Right lobe of liver (tissue), 4 donors: Measurements from ENCODE around the gene TGFBR3L.

Experiments used
- POLR2A ChIP-seq: fragments of 450-650 bp; IDR thresholded peaks from one replicate; pipeline ENCODE4 v1.6.1; 2017; ENCODE audit warnings: antibody characterized with exemption, mild to moderate bottlenecking
- TF ChIP-seq, protein P1 (sequence below), 4 donors: fragments of 200-600 bp in 3 of 4; fragments of 450-650 bp in 1 of 4; IDR thresholded peaks; one replicate each; pipeline versions ENCODE4 v1.5.1 to v1.8.0; 2016 to 2022; ENCODE audit warnings: antibody characterized with exemption in 4 of 4, mild to moderate bottlenecking in 2 of 4
- donor health status: DM: no; HTN: no; CAD: no.
- donor health status: DM: no; HTN: no; CAD: no.
- donor health status: DM: no; HTN: yes; CAD: no.

DNA sequence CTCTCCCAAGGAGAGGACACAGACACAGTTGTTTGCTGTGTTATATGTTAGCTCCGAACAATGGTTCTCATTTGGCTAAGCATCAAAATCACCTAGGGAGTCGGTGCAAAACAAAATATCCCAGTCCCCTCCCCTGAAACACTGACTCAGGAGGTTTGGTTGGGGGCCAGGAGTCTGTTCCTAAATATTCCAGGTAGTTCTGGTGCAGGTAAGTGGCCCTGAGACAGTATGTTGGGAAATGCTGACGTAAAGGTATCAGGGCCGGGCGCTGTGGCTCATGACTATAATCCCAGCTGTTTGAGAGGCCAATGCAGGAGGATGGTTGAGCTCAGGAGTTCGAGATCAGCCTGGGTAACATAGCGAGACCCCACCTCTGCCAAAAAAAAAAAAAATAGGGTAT is 13.3 kb upstream of the TGFBR3L start:
- TF ChIP-seq POLR2A: no peak
- TF ChIP-seq, protein P1, sequence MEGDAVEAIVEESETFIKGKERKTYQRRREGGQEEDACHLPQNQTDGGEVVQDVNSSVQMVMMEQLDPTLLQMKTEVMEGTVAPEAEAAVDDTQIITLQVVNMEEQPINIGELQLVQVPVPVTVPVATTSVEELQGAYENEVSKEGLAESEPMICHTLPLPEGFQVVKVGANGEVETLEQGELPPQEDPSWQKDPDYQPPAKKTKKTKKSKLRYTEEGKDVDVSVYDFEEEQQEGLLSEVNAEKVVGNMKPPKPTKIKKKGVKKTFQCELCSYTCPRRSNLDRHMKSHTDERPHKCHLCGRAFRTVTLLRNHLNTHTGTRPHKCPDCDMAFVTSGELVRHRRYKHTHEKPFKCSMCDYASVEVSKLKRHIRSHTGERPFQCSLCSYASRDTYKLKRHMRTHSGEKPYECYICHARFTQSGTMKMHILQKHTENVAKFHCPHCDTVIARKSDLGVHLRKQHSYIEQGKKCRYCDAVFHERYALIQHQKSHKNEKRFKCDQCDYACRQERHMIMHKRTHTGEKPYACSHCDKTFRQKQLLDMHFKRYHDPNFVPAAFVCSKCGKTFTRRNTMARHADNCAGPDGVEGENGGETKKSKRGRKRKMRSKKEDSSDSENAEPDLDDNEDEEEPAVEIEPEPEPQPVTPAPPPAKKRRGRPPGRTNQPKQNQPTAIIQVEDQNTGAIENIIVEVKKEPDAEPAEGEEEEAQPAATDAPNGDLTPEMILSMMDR (IDR thresholded peaks at IDR 0.05): no peak
